Myocyte (in vitro differentiated cells): ENCODE data around the gene PTGER4. TPM values are rescaled to one million over a fixed set of nuclear protein-coding genes. Genes with fewer than 3 reads are reported as not detected.
A peak's percentile ranks its signal among the peaks of the same experiment; 100 is the strongest.
"Not testable (repeated sequence)": the region's sequence is repeated elsewhere in the genome, so short reads cannot be mapped to it uniquely, and the experiment has no call there.

Source experiments
- DNase-seq: peaks from one replicate; pipeline ENCODE4 v3.0.0-alpha.2; 2012; ENCODE audit warnings: low read depth
- total RNA-seq: library from RNA; depleted of rRNA; stranded (reverse); fragments of >200 nt; gene quantifications from 2 replicates; pipeline ENCODE4 v1.2.3, GENCODE V29; 2014

PTGER4 gene
- total RNA-seq, 1 donor from 2014 or later = 59.5 TPM

DNA sequence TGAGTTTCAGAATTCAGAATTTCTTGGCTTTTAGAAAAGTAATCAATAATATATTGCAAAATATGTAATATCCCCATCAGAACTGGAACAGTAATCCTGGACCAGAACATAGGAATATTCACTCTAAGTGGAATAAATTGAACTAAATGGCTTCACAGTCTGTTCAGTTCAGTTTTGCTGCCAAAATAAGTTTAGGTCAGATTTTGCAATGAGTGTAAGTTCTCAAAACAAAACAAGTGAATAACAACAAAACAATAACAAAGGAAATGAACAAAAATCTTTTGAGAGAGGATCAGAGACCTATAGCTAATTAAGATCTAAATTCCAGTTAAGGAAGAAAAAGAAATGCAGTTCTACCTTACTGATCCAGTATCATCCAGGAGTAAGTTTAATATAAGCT lies 9.3 kb downstream of the PTGER4 start:
- no peak for DNase-seq

DNA sequence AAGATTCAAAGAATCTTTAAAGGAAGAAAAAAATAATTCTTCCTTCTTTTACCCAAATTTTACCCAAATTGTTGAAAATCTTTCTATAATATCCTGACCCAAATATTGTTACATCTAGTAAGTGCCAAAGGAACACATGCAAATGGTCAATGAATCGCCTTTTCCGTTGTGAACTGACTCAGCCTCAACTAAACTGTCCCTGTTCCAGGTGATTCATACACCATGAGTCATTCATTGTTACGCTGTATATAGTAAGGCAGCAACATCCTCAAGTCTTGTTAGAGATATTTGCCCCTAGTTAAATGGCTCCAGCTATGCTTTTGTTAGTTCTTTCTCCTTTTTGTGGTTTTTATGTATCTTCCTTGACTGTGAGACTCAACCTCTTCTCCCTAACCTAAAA lies 9.7 kb downstream of the PTGER4 start:
- DNase-seq = peak; percentile 85

DNA sequence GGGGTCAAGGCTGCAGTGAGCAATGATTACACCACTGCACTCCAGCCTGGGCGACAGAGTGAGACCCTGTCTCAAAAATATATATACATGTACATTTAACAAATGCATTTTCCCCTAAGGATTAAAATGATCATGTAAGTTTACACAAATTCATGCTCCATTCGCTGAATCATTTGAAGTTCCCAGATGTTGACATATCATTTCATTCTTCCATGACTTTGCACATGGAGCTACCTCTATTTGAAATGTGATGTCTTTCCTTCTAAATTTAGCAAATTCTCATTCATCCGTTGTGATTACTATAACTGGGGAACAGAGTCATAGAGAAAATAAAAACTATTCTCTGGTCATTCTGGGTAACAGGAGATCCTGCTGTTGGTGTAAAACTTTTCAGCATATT lies 10.6 kb downstream of the PTGER4 start:
- DNase-seq = no peak

DNA sequence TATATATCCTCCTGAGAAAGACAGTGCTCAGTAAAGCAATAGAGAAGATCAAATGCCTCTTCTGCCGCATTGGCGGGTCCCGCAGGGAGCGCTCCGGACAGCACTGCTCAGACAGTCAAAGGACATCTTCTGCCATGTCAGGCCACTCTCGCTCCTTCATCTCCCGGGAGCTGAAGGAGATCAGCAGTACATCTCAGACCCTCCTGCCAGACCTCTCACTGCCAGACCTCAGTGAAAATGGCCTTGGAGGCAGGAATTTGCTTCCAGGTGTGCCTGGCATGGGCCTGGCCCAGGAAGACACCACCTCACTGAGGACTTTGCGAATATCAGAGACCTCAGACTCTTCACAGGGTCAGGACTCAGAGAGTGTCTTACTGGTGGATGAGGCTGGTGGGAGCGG lies 12.2 kb downstream of the PTGER4 start:
- DNase-seq = no peak

DNA sequence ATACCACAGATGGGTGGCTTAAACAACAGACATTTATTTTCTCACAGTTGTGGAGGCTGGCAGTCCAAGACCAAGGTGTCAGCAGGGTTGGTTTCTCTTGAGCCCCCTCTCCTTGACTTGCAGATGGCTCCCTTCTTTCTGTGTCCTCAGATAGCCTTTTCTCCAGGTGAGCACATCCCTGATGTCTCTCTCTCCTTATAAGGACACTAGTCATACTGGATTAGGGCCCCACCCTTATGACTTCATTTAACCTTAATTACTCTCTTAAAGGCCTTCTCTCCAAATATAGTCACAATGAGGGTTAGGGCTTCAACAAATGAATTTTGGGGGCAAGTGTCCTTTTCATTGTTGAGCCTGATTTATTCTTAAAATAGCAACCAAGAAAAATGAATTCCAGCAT lies 14.7 kb downstream of the PTGER4 start:
- DNase-seq = no peak

DNA sequence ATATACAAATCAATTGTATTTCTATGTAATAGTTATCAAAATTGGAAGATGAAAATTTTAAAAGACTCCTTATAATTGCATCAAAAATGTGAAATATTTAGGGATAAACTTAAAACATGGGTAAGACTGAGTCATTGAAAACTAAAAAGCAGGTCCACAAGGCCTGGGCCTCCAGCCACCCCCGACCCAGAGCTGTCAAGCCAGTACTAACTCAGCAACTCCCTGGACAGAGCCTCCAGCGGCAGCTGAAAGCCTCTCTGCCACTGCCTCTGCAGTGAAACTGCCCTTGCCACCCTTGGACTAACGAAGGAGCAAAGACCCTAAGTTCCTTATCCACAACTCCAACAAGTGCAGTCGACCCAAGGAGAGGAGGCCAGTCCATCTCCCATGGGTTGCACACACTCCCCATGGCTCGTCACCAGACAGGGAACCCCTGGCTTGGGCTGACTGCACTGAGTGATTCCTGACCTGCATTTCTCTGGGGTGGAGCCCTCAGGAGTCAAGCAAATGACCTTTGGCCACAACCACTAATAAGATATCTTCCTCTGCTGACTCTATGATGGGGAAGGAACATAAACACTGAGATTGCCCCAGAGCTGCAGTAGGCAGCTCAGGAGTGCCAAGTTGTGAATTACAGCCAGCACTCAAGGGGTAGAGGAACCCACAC lies 20.5 kb downstream of the PTGER4 start:
- DNase-seq = no peak

DNA sequence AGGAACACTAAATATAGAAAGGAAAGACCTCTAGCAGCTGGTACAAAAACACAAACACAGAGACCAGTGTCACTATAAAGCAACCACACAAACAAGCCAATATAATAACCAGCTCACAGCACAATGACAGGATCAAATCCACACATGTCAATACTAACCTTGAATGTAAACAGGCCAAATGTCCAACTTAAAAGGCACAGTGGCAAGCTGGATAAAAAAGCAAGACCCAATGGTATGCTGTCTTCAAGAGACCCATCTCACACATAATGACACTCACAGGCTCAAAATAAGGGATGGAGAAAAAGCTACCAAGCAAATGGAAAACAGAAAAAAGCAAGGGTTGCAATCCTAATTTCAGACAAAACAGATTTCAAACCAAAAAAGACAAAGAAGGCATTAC lies 22.3 kb downstream of the PTGER4 start:
- DNase-seq = peak; percentile 36

DNA sequence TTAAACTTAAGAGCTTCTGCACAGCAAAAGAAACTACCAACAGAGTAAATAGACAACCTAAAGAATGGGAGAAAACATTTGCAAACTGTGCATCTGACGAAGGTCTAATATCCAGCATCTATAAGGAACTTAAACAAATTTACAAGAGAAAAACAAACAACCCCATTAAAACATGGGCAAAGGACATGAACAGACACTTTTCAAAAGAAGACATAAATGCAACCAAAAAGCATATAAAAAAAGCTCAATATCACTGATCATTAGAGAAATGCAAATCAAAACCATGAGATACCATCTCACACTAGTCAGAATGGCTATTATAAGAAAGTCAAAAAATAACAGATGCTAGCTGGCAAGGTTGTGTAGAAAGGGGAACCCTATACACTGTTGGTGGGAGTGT lies 25.8 kb downstream of the PTGER4 start:
- not testable (repeated sequence) for DNase-seq

DNA sequence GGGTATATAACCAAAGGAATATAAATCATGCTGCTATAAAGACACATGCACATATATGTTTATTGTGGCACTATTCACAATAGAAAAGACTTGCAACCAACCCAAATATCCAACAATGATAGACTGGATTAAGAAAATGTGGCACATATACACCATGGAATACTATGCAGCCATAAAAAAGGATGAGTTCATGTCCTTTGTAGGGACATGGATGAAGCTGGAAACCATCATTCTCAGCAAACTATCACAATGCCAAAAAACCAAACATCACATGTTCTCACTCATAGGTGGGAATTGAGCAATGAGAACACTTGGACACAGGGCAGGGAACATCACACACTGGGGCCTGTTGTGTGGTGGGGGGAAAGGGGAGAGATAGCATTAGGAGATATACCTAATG lies 30.9 kb downstream of the PTGER4 start:
- DNase-seq = not testable (repeated sequence)

DNA sequence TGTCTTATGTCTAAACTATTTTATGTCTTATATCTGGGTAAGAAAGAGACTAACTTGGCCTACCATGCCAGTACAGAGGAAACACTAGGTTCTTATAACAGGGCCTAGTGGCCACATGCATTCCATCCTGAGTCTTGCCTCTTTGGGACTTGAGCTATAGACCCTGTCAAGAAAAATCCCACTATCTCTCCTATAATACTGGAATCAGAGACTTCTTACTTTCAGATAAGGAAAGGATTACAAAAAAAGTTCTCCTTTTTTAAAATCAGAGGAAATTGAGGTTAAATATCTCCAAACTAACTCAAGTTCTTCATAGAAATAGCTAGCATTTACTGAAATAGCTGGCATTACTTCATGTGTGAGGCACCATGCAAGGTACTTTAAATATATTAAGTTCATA lies 34.3 kb downstream of the PTGER4 start:
- no peak for DNase-seq

DNA sequence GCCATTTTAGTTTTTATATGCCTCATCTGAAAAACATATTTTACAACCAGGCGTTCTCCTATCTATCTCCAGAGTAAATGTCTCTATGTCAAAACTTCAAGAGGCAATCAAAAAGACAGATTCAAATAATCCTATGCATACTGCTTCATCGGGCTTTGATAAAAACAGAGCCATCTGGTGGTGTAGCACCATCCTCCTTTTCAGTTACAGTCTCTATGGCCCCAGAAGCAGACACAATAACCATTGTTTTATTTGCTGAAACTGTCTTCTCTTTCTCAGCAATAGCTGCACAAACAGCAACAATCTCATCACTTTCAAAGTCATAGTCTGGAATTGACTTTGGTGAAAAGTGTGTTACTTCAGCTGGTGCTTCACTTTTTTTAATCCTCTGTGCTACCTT lies 36.3 kb downstream of the PTGER4 start:
- DNase-seq = no peak

DNA sequence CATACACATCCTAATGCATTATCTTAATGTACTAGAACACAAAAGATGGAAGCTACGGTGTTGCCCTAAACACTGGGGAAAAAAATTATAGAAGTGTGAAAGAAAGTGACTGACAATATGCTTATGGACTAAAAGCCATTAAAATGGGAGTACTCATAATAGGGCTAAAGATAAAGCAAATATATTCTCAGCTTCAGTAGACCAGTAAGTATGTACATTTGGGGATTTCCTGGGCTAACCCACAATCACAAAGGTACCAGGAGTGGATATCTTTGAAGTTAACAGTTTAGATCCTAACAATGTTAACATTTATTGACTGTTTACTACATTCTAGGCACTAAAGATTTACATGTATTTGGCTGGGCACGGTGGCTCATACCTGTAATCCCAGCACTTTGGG lies 36.9 kb downstream of the PTGER4 start:
- no peak for DNase-seq

DNA sequence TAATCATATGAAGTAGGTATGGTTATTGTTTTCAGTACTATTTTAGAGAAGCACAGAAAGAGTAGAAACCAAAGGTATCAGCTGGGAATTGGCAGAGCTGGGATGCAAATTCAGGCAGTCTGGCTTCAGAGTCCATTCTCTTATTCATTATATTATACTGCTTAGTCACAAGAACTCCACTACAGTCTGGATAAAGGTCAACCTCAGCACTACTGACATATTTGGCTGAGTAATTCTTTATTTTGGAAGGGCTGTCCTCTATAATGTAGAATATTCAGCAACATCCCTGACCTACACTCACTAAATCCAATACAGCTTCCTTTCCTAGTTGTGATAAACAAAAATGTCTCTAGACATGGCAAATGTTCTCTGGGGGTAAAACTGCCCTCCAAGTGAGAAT lies 37.6 kb downstream of the PTGER4 start:
- DNase-seq = no peak

DNA sequence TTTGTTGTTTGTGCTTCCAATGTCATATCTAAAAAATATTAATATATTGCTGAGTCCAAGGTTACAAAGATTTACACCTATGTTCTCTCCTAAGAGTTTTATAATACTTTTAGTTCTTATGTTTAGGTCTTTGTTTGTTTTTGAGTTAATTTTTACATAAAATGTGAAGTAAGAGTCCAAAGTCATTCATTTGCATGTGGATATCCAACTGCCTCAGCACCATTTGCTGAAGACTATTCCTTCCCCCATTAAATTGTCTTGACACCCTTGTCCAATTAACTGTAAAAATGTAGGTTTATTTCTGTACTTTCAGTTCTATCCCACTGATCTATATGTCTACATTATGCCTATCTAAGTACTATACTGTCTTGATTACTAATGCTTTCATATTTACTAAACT lies 40.4 kb downstream of the PTGER4 start:
- no peak for DNase-seq

DNA sequence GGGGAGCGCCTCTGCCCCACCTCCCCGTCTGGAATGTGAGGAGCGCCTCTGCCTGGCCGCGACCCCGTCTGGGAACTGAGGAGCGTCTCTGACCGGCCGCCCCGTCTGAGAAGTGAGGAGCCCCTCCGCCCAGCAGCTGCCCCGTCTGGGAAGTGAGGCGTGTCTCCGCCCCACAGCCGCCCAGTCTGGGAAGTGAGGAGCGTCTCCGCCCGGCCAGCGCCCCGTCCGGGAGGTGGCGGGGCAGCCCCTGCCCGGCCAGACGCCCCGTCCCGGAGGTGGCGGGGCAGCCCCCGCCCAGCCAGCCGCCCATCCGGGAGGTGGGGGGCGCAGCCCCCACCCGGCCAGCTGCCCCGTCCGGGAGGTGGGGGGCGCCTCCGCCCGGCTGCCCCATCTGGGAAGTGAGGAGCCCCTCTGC lies 42.8 kb downstream of the PTGER4 start:
- not testable (repeated sequence) for DNase-seq

DNA sequence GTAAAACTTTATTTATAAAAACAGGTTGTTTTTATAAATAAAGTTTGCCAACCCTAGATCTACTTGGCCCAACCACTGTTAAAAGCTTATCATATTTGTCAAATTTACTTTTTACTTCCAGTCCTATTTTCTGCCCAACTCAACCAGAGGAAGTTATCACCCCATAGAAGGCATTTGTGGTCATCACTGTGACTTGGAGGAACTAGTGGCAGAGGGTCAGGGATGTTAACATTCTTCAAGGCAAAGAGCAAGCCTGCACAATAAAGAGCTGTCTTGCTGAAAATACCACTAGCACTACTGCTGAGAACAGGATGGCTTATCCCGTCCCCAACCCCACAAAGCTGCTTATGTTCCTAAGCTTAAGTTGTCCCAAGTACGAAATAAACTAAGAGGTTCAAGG lies 53.7 kb downstream of the PTGER4 start:
- peak; percentile 18 for DNase-seq

DNA sequence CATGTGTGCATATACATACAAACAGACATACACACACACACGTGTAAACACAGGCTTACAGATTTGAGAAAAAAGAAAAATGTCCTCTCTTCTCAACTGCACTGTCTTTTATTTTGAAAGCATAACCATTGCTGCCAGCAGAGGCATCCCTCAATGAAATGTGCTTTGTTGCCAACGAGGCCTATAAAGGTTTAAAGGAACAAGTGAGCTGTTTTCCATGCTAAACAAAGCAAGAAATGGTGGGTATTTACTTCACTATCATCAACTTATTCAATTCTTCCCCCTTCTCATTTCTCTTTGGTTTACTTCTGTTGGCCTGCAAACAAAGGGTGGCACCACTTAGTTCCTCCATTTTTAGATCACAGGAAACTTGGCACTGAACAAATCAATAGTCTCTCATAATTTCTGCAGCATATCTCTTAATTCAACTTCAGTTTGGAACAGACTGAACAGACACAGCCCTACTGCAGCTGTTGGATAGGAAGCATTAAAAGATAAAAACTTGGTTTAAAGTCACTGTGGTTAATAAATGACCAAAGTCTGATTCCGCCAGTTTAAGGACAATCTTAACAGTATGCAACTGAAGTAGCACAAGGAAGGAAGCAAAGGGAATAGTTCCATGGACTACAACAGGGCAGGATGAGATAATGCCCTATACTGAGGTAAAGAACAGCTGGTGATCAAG lies 54.3 kb downstream of the PTGER4 start:
- peak; percentile 39 for DNase-seq

DNA sequence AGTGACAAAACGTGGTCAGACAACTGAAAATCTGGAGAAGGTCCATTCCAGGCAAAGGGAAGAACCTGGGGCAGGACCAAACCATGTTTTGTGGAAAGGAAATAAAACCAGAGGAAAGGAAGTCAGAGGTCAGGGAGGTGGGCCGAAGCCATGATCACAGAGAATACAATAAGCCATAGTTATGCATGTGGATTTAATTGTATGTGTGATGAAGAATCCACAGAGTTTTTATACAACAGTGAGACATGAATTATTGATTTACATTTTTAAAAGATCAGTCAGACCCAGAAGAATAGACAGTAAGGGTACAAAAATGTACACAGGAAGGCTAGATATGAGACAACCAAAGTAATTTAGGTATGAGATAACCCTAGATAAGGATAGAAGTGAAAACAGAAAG lies 55.3 kb downstream of the PTGER4 start:
- no peak for DNase-seq

DNA sequence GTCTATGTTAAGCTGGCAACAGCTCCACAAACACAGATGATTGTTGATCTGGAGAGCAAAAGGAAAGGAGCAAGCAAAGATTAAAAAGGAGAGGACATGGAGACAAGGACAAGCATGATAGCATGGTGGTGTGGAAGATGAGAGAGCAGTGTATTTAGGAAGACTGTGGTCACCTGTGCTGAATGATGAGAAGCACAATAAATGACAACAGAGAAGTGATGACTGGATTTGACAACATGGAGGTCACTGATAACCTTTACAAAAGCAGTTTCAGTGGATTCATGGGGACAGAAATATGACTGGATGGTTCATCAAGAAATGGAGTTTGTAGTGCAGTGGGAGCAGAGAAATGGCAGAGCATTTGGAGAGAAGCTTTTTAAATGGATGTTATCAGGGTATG lies 55.9 kb downstream of the PTGER4 start:
- DNase-seq = no peak

DNA sequence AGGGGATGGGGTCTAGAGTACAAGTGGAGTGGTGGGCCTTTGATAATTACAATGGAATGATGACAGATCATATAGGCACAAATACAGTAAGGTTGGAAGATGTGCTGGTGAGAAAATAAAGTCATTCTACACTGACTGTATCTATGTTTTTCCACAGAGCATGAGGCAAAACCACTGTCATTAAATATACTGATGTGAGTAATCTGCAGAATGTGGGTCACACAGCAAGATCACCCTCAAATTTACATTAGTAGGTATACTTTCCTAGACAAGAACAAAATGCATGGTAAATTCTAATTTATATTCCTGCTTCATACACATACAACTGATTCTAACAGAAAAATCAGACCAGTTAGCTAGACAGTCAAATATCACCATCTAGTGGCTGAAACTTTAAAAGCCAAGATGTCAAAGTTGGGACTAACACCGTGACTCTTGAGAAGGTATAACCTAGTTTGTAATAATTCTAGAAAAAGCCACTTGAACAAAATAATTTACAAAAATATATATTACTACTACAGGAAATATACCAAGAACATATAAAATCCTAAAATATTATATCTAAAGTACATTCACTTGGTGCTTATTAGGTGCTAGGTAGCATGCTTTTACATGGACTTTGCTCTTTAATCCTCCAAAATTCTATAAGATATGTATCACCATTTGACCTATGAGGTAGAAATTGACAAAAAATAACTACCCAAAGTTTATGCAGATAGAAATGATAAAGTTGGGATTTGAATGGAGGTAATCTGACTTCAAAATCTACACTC lies 56.6 kb downstream of the PTGER4 start:
- peak; percentile 78 for DNase-seq

DNA sequence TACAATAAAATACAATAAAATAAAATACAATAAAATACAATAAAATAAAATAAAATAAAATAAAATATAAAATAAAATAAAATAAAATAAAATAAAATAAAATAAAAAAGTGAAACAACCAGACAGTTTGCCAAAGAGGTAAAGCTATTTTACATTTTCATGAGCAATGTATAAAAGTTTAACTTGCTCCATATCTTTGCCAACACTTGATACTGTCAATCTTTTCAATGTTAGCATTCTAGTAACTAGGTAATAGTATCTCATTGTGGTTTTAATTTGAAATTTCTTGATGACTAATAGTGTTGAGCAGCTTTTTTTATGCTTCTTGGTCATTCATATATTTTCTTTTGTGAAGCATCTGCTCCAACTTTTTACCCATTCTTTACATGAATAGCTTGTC lies 58.8 kb downstream of the PTGER4 start:
- DNase-seq = peak; percentile 28
